HL-60 (cell line): ENCODE results near the gene LRP10.

Experiments used
- GABPA ChIP-seq: IDR thresholded peaks from 2 replicates; pipeline ENCODE4 v1.6.1; 2012; ENCODE audit warnings: low read depth
- TF ChIP-seq, protein P1 (sequence below): IDR thresholded peaks from one replicate; pipeline ENCODE4 v1.5.1; 2011; ENCODE audit warnings: low read length, control low read depth, inconsistent platforms; ENCODE audit not compliant: insufficient read depth
- TF ChIP-seq, protein P2 (sequence below): IDR thresholded peaks from 2 replicates; pipeline ENCODE4 v1.6.1; 2012; ENCODE audit warnings: low read depth; ENCODE audit not compliant: insufficient replicate concordance

DNA sequence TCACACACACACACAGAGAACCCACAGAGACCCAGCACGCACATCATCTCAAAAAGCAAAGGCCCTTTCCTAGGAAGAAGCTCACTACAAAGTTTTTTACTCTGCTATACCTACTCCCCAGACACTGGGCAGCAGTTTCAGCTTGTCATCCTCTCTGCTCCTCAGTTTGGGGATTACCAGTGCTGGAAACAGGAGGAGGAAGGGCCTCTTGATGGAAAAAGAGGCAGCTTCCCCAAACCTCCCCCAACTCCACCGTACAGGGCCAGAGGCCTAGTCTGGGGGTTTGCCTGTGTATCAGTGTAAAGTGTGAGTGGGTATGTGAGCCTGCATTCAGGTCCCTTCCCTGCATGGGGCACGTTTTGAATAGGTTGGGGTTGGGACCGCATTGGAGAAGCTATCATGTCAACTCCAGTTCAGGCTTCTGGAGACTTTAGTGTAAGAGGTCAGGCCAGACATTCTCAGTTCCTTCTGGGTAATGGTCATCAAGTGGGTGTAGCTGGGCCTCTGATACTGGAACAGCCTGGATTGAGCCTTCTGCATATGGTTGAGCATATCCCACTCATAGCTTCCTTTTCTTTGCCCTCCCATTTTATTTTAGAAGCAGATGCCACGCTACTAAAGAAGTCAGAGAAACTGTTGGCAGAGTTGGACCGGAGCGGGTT is 12.7 kb downstream of the LRP10 start:
- TF ChIP-seq GABPA, result no peak
- TF ChIP-seq, protein P1, sequence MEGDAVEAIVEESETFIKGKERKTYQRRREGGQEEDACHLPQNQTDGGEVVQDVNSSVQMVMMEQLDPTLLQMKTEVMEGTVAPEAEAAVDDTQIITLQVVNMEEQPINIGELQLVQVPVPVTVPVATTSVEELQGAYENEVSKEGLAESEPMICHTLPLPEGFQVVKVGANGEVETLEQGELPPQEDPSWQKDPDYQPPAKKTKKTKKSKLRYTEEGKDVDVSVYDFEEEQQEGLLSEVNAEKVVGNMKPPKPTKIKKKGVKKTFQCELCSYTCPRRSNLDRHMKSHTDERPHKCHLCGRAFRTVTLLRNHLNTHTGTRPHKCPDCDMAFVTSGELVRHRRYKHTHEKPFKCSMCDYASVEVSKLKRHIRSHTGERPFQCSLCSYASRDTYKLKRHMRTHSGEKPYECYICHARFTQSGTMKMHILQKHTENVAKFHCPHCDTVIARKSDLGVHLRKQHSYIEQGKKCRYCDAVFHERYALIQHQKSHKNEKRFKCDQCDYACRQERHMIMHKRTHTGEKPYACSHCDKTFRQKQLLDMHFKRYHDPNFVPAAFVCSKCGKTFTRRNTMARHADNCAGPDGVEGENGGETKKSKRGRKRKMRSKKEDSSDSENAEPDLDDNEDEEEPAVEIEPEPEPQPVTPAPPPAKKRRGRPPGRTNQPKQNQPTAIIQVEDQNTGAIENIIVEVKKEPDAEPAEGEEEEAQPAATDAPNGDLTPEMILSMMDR, result no peak
- TF ChIP-seq, protein P2, sequence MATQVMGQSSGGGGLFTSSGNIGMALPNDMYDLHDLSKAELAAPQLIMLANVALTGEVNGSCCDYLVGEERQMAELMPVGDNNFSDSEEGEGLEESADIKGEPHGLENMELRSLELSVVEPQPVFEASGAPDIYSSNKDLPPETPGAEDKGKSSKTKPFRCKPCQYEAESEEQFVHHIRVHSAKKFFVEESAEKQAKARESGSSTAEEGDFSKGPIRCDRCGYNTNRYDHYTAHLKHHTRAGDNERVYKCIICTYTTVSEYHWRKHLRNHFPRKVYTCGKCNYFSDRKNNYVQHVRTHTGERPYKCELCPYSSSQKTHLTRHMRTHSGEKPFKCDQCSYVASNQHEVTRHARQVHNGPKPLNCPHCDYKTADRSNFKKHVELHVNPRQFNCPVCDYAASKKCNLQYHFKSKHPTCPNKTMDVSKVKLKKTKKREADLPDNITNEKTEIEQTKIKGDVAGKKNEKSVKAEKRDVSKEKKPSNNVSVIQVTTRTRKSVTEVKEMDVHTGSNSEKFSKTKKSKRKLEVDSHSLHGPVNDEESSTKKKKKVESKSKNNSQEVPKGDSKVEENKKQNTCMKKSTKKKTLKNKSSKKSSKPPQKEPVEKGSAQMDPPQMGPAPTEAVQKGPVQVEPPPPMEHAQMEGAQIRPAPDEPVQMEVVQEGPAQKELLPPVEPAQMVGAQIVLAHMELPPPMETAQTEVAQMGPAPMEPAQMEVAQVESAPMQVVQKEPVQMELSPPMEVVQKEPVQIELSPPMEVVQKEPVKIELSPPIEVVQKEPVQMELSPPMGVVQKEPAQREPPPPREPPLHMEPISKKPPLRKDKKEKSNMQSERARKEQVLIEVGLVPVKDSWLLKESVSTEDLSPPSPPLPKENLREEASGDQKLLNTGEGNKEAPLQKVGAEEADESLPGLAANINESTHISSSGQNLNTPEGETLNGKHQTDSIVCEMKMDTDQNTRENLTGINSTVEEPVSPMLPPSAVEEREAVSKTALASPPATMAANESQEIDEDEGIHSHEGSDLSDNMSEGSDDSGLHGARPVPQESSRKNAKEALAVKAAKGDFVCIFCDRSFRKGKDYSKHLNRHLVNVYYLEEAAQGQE, result no peak
